ENCODE results near the gene NDUFS2.
A peak's percentile ranks its signal among the peaks of the same experiment; 100 is the strongest.

The NDUFS2 gene

DNA sequence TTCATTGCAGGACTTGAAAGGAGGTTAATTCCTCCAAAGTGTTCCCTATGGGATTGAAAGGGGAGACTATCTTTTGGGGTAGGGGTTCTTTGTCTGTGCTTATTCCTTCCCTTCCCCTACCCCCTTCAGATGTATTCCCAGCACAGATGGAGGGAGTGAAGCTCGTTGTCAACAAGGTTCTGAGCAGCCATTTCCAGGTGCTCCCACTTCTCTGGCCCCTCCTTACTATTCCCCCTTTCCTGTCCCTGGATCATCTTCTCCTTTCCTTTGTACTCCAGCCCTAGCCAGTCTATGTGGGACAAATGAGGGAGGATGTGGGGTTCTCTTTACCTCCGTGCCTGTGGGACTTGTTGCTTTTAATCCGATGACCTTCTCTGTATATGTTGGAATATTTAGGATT is 24.6 kb downstream of the NDUFS2 start:
- in situ Hi-C loops (cut with HindIII; ENCODE audit: low sequenced_read_pairs), result no loop called here
- TF ChIP-seq CTCF (IDR thresholded peaks at IDR 0.05; ENCODE audit: low read depth, low read length, missing control alignments), result no peak
- DNase-seq (ENCODE audit: low read depth), result no peak
- peak overlapping the region; percentile 88 for H3K4me3 ChIP-seq (ENCODE audit: low read depth, low read length)

DNA sequence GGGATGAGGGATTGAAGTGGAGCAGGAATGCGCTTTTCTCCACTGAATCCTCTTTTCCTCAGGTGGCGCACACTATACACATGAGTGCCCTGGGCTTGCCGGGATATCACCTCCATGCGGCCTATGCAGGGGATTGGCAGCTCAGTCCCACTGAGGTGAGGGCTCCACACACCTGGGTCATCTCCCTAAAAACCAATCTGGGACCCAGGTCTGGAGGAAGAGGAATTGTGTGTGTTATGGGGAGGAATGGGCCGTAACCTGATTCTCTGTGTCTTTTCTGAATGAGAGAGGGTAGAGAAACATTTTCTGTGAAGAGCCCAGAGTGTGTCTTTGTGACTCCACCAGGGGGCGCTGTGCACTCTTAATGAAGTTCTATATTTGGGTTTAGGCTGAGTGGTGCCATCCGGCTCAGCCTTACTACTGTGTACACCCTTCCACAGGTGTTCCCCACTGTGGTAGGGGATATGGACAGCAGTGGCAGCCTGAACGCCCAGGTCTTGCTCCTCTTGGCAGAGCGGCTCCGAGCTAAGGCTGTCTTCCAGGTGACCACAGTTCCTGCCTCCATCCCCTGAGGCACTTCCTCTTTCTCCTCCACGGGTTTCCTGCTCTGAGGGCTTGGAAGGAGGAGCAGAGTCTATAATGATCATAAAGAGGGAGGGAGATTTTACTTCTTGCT is 25.2 kb downstream of the NDUFS2 start:
- TF ChIP-seq CTCF (IDR thresholded peaks at IDR 0.05; ENCODE audit: low read depth, low read length, missing control alignments), result peak; percentile 76
- DNase-seq (ENCODE audit: low read depth), result peak; percentile 50
- in situ Hi-C loops (cut with HindIII; ENCODE audit: low sequenced_read_pairs), result no loop called here
- H3K4me3 ChIP-seq (ENCODE audit: low read depth, low read length), result peak overlapping the region; percentile 88

- no peak for DNase-seq (ENCODE audit: low read depth)
- TF ChIP-seq CTCF (IDR thresholded peaks at IDR 0.05; ENCODE audit: low read depth, low read length, missing control alignments), result no peak
- H3K4me3 ChIP-seq (ENCODE audit: low read depth, low read length), result no peak overlapping the region
- in situ Hi-C loops (cut with HindIII; ENCODE audit: low sequenced_read_pairs), result no loop called here
These were observed 25.9 kb downstream of the NDUFS2 start for GRCh38 chr1:161228032-161228431.

- in situ Hi-C loops (cut with HindIII; ENCODE audit: low sequenced_read_pairs), result no loop called here
- no peak overlapping the region for H3K4me3 ChIP-seq (ENCODE audit: low read depth, low read length)
- peak; percentile 10 for TF ChIP-seq CTCF (IDR thresholded peaks at IDR 0.05; ENCODE audit: low read depth, low read length, missing control alignments)
- DNase-seq (ENCODE audit: low read depth), result no peak
These were observed 27.7 kb downstream of the NDUFS2 start for GRCh38 chr1:161229896-161230295.

DNA sequence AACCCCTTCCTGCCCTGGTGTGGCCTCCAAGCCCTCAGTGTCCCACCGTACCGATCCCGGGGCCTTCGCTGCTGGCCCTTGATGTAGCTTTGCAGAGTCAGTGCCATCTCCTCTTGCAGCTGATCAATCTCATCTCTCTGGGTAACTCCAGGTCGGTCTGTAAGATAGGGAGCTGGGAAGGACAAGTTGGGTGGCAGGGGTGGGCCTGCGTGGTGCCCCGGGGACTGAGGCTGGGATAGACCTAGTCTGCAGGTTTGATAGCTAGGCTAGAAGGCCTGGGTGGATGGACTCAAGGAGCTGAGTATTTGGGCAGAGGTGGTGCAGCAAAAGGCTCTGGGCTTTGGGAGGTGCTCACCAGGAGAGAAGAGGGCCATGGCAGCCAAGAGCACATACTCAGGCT is 28.6 kb downstream of the NDUFS2 start:
- no peak overlapping the region for H3K4me3 ChIP-seq (ENCODE audit: low read depth, low read length)
- DNase-seq (ENCODE audit: low read depth), result no peak
- in situ Hi-C loops (cut with HindIII; ENCODE audit: low sequenced_read_pairs), result no loop called here
- no peak for TF ChIP-seq CTCF (IDR thresholded peaks at IDR 0.05; ENCODE audit: low read depth, low read length, missing control alignments)

- no peak for DNase-seq (ENCODE audit: low read depth)
- TF ChIP-seq CTCF (IDR thresholded peaks at IDR 0.05; ENCODE audit: low read depth, low read length, missing control alignments), result no peak
- in situ Hi-C loops (cut with HindIII; ENCODE audit: low sequenced_read_pairs), result no loop called here
These were observed 30.9 kb downstream of the NDUFS2 start for GRCh38 chr1:161233102-161233501.

More at GRCh38 chr1:161233102-161233501, 30.9 kb downstream of the NDUFS2 start:
- H3K4me3 ChIP-seq (ENCODE audit: low read depth, low read length), result no peak overlapping the region

Data from astrocyte of the cerebellum (primary cell).